Measurements from ENCODE around the gene SERINC2. TPM values are rescaled to one million over a fixed set of nuclear protein-coding genes. Genes with fewer than 3 reads are reported as not detected.
A peak's percentile ranks its signal among the peaks of the same experiment; 100 is the strongest.

SERINC2 gene
- total and polyA plus RNA-seq, 10 donors = 1.3 to 8.7 (median 2.6) TPM

GRCh38 chr1:31377364-31377863, 35.6 kb upstream of the SERINC2 start:
- Histone ChIP-seq H3K4me1 (peaks cover 4 to 22% (median 16%) of the 10 kb centered on the region in 6 donors), H3K27me3 (replicated peaks in 1 of 7) (peaks cover 0 to 18% (median 0%) of the 10 kb centered on the region in 7 donors), H3K27ac (no peak overlapping the region), H3K4me3 (no peak overlapping the region), H3K36me3 (no peaks in the 10 kb centered on the region), H3K9me3 (no peaks in the 10 kb centered on the region)
- WGBS, 5 donors = 85 to 96% (median 92%) methylated on average over 3 of the region's 3 CpGs
- DNase-seq = no peak
- intact Hi-C loops (cut with DNase I; ENCODE audit: low total_unique reads) = no loop called here
- TF ChIP-seq, protein P1, sequence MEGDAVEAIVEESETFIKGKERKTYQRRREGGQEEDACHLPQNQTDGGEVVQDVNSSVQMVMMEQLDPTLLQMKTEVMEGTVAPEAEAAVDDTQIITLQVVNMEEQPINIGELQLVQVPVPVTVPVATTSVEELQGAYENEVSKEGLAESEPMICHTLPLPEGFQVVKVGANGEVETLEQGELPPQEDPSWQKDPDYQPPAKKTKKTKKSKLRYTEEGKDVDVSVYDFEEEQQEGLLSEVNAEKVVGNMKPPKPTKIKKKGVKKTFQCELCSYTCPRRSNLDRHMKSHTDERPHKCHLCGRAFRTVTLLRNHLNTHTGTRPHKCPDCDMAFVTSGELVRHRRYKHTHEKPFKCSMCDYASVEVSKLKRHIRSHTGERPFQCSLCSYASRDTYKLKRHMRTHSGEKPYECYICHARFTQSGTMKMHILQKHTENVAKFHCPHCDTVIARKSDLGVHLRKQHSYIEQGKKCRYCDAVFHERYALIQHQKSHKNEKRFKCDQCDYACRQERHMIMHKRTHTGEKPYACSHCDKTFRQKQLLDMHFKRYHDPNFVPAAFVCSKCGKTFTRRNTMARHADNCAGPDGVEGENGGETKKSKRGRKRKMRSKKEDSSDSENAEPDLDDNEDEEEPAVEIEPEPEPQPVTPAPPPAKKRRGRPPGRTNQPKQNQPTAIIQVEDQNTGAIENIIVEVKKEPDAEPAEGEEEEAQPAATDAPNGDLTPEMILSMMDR (IDR thresholded peaks at IDR 0.05 in 8 of 11, conservative IDR thresholded peaks at IDR 0.05 in 3 of 11) = no peak
- TF ChIP-seq POLR2A (IDR thresholded peaks at IDR 0.05) = no peak
- TF ChIP-seq POLR2AphosphoS5 (IDR thresholded peaks at IDR 0.05) = no peak

- intact Hi-C loops (cut with DNase I; ENCODE audit: low total_unique reads) = no loop called here
- Histone ChIP-seq H3K36me3 (no peaks in the 10 kb centered on the region), H3K27ac (no peak overlapping the region), H3K9me3 (no peaks in the 10 kb centered on the region), H3K27me3 (replicated peaks in 1 of 7) (peaks cover 0 to 13% (median 0%) of the 10 kb centered on the region in 7 donors), H3K4me1 (peaks cover 0 to 17% (median 11%) of the 10 kb centered on the region in 6 donors), H3K4me3 (no peak overlapping the region)
- no peak for TF ChIP-seq POLR2A (IDR thresholded peaks at IDR 0.05)
- TF ChIP-seq, protein P1 (IDR thresholded peaks at IDR 0.05 in 8 of 11, conservative IDR thresholded peaks at IDR 0.05 in 3 of 11) = no peak
- TF ChIP-seq POLR2AphosphoS5 (IDR thresholded peaks at IDR 0.05) = no peak
- no peak for DNase-seq
These were observed 35.0 kb upstream of the SERINC2 start for GRCh38 chr1:31378001-31378400.

DNA sequence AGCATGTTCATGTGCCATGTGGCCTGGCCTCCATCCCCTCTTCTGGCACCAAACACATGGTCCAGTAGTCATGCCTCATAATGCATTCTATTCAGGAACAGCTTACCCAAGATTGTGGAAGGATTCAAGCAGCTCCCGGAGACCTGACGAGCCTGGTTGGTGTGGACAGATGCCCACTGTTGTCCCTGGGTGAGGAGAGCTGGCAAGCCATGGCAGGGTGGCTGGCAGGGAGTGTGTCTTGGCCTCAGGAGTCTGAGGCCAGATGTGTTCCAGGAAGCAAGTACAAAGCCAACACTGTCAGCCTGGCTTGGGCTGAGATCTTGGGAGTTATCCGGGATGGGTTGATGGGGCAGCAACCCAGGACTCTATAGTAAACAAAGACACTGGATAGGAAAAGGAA, 32.8 kb upstream of the SERINC2 start:
- Histone ChIP-seq H3K4me1 (no peaks in the 10 kb centered on the region), H3K27ac (no peak overlapping the region), H3K4me3 (no peak overlapping the region), H3K36me3 (no peaks in the 10 kb centered on the region), H3K27me3 (replicated peaks in 1 of 7) (peaks cover 0 to 6% (median 0%) of the 10 kb centered on the region in 7 donors), H3K9me3 (no peaks in the 10 kb centered on the region)
- intact Hi-C loops (cut with DNase I; ENCODE audit: low total_unique reads) = no loop called here
- TF ChIP-seq POLR2A (IDR thresholded peaks at IDR 0.05) = no peak
- TF ChIP-seq POLR2AphosphoS5 (IDR thresholded peaks at IDR 0.05) = no peak
- TF ChIP-seq, protein P1 (IDR thresholded peaks at IDR 0.05 in 8 of 11, conservative IDR thresholded peaks at IDR 0.05 in 3 of 11) = no peak
- 80 to 94% (median 89%) methylated on average over 2 to 3 of the region's 3 CpGs for WGBS, 5 donors
- DNase-seq = peak; percentile 38

DNA sequence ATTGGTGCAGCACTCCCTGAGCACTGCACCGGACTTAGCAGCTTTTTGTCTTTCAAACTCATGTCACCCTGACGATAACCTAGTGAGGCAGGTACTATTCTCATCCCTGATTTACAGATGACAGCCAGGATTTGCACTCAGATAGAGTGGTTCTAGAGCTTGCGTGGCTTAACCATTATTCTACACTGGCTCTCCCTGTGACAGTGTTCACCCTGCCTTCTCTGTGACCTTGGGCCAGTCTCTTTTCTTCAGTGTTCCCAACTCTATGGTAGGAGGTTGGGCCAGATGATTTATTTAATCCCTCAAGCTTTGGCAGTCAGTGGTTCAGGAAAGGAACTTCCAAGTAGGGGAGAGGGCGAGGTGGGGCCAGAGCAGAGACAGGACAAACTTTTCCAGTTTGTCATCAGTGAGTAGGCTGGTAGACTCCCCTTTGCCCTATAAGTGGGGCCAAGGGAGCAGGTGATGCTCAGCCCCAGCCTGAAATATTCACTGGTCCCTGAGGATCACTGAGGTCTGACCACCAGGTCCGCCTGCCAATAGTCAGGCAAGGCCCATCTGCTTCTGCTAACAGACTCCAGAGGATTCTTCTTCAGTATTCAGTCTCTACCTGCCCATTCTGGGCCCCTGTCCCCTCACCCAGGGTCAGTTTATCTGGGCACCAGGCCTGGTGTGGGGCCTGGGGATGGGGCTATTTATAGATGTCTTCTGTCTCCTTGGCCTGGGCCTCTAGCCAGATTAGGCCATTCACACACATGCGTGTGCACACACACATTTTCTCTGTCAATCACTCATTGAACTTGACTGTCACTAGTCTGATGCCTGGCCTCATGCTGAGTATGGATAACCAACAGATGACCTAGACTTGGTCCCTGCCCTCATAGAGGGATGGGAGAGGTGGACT, 31.4 kb upstream of the SERINC2 start:
- Histone ChIP-seq H3K4me1 (no peaks in the 10 kb centered on the region), H3K36me3 (no peaks in the 10 kb centered on the region), H3K4me3 (no peak overlapping the region), H3K27me3 (replicated peaks in 1 of 7) (peaks cover 0 to 11% (median 0%) of the 10 kb centered on the region in 7 donors), H3K27ac (no peak overlapping the region), H3K9me3 (no peaks in the 10 kb centered on the region)
- intact Hi-C loops (cut with DNase I; ENCODE audit: low total_unique reads) = no loop called here
- peak; percentile 35 for DNase-seq
- TF ChIP-seq POLR2A (IDR thresholded peaks at IDR 0.05) (no peak), POLR2AphosphoS5 (IDR thresholded peaks at IDR 0.05) (no peak)
- TF ChIP-seq, protein P1 (IDR thresholded peaks at IDR 0.05 in 8 of 11, conservative IDR thresholded peaks at IDR 0.05 in 3 of 11) = no peak
- 82 to 89% (median 86%) methylated on average over 6 of the region's 6 CpGs for WGBS, 5 donors

Measured in spleen (tissue), 11 donors.